Neural cell (in vitro differentiated cells): ENCODE results near the gene NCAPD3. TPM values are rescaled to one million over a fixed set of nuclear protein-coding genes. Genes with fewer than 3 reads are reported as not detected.

Experiments used
- H2AFZ ChIP-seq: fragments of 200-600, 300-800 bp; sonication (generic), shearing (Covaris generic); 2 replicates; pipeline ENCODE4 v1.6.0; 2014; ENCODE audit warnings: low read depth, mild to moderate bottlenecking, antibody characterized with exemption, low read length, moderate library complexity
- H3F3A ChIP-seq: fragments of 200-600 bp; shearing (Covaris generic); 2 replicates; pipeline ENCODE4 v1.6.1; 2016; ENCODE audit warnings: mild to moderate bottlenecking, moderate library complexity, mixed read lengths, antibody characterized with exemption, low read length; ENCODE audit not compliant: insufficient read depth, poor library complexity, severe bottlenecking
- H3K27ac ChIP-seq: fragments of 200-600, 300-800 bp; sonication (generic), shearing (Covaris generic); 2 replicates; pipeline ENCODE4 v1.5.1; 2014; ENCODE audit warnings: mild to moderate bottlenecking, low read length, moderate library complexity
- H3K27me3 ChIP-seq: fragments of 300-800, 200-600 bp; sonication (generic), shearing (Covaris generic); 2 replicates; pipeline ENCODE4 v1.6.0; 2014; ENCODE audit warnings: mild to moderate bottlenecking, low read depth, low read length, moderate library complexity; ENCODE audit not compliant: insufficient read depth
- H3K36me3 ChIP-seq: fragments of 300-800, 200-600 bp; sonication (generic), shearing (Covaris generic); 2 replicates; pipeline ENCODE4 v1.5.1; 2014; ENCODE audit warnings: mild to moderate bottlenecking, antibody characterized with exemption, low read length, moderate library complexity; ENCODE audit not compliant: insufficient read depth
- H3K4me2 ChIP-seq: fragments of 300-800, 200-600 bp; sonication (generic), shearing (Covaris generic); 2 replicates; pipeline ENCODE4 v1.6.0; 2014; ENCODE audit warnings: mild to moderate bottlenecking, low read length
- H3K4me3 ChIP-seq: fragments of 300-800, 200-600 bp; sonication (generic), shearing (Covaris generic); 2 replicates; pipeline ENCODE4 v1.5.1; 2014; ENCODE audit warnings: mild to moderate bottlenecking, low read length, moderate library complexity
- H3K79me2 ChIP-seq: fragments of 200-600 bp; shearing (Covaris generic); replicated peaks from 2 replicates; pipeline ENCODE4 v1.6.0; 2014; ENCODE audit warnings: mild to moderate bottlenecking, low read length, moderate library complexity; ENCODE audit not compliant: insufficient read depth
- H3K9ac ChIP-seq: fragments of 300-800, 200-600 bp; sonication (generic), shearing (Covaris generic); 2 replicates; pipeline ENCODE4 v1.6.1; 2016; ENCODE audit warnings: mild to moderate bottlenecking, low read length, mixed read lengths
- H3K9me2 ChIP-seq: fragments of 200-600 bp; shearing (Covaris generic); 2 replicates; pipeline ENCODE4 v1.6.1; 2016; ENCODE audit warnings: mild to moderate bottlenecking, low read length, mixed read lengths; ENCODE audit not compliant: insufficient read depth
- H3K9me3 ChIP-seq: fragments of 200-600, 300-800 bp; sonication (generic), shearing (Covaris generic); 2 replicates; pipeline ENCODE4 v1.6.1; 2016; ENCODE audit warnings: mild to moderate bottlenecking, mixed run types, low read length, moderate library complexity, mixed read lengths
- H4K20me1 ChIP-seq: fragments of 200-600 bp; shearing (Covaris generic); 2 replicates; pipeline ENCODE4 v1.6.1; 2016; ENCODE audit warnings: mild to moderate bottlenecking, mixed run types; ENCODE audit not compliant: insufficient read depth
- EP300 ChIP-seq: fragments of 450-650 bp; conservative IDR thresholded peaks from 2 replicates; pipeline ENCODE4 v1.6.1; 2014; ENCODE audit warnings: antibody characterized with exemption, mild to moderate bottlenecking, moderate library complexity; ENCODE audit not compliant: poor library complexity, severe bottlenecking
- EZH2 ChIP-seq: fragments of 200-600, 300-800 bp; shearing (Covaris generic), sonication (generic); IDR thresholded peaks from 2 replicates; pipeline ENCODE4 v1.6.1; 2014; ENCODE audit warnings: antibody characterized with exemption, low read length, borderline replicate concordance, mild to moderate bottlenecking; ENCODE audit not compliant: insufficient read depth, poor library complexity, severe bottlenecking
- MXI1 ChIP-seq: fragments of 450-650 bp; conservative IDR thresholded peaks from 2 replicates; pipeline ENCODE4 v1.6.1; 2014; ENCODE audit warnings: antibody characterized with exemption, mild to moderate bottlenecking; ENCODE audit not compliant: poor library complexity, severe bottlenecking
- POLR2AphosphoS5 ChIP-seq: IDR thresholded peaks from 2 replicates; pipeline ENCODE4 v1.6.1; 2012
- RAD21 ChIP-seq: fragments of 450-650 bp; conservative IDR thresholded peaks from 2 replicates; pipeline ENCODE4 v1.6.1; 2014; ENCODE audit warnings: antibody characterized with exemption, mild to moderate bottlenecking, moderate library complexity
- REST ChIP-seq: IDR thresholded peaks from 2 replicates; pipeline ENCODE4 v1.6.1; 2012; ENCODE audit warnings: borderline replicate concordance
- SMC3 ChIP-seq: fragments of 450-650 bp; conservative IDR thresholded peaks from 2 replicates; pipeline ENCODE4 v1.6.1; 2014; ENCODE audit warnings: antibody characterized with exemption, mild to moderate bottlenecking, moderate library complexity; ENCODE audit not compliant: poor library complexity
- TAF1 ChIP-seq: IDR thresholded peaks from 2 replicates; pipeline ENCODE4 v1.6.1; 2012; ENCODE audit warnings: low read depth
- polyA plus RNA-seq: library from polyadenylated mRNA; depleted of rRNA; stranded (reverse); fragments of >200 nt; gene quantifications from 2 replicates; pipeline ENCODE4 v1.2.3, GENCODE V29; 2014
- TF ChIP-seq, protein P1 (sequence below): fragments of 450-650 bp; IDR thresholded peaks from 2 replicates; pipeline ENCODE4 v1.5.1; 2014; ENCODE audit warnings: antibody characterized with exemption, mild to moderate bottlenecking, moderate library complexity; ENCODE audit not compliant: poor library complexity, severe bottlenecking

The NCAPD3 gene
- polyA plus RNA-seq, 1 donor from 2014 or later: 11.9 TPM

- H3K79me2 ChIP-seq: no peaks in the 10 kb centered on the region
- no peaks in the 10 kb centered on the region for H4K20me1 ChIP-seq
- H3K27me3 ChIP-seq: no peaks in the 10 kb centered on the region
- H3K9ac ChIP-seq: no peak overlapping the region
- no peak overlapping the region for H3K4me2 ChIP-seq
- H3K4me3 ChIP-seq: no peak overlapping the region
- TF ChIP-seq RAD21: no peak
- TF ChIP-seq POLR2AphosphoS5: no peak
- TF ChIP-seq MXI1: no peak
- no peak for TF ChIP-seq REST
- TF ChIP-seq SMC3: no peak
- no peak for TF ChIP-seq TAF1
- H3K9me2 ChIP-seq: no peaks in the 10 kb centered on the region
- H3K27ac ChIP-seq: no peak overlapping the region
- H3F3A ChIP-seq: no peaks in the 10 kb centered on the region
- no peaks in the 10 kb centered on the region for H3K9me3 ChIP-seq
- H3K36me3 ChIP-seq: no peaks in the 10 kb centered on the region
- no peak overlapping the region for H2AFZ ChIP-seq
These were observed 17.6 kb downstream of the NCAPD3 start for GRCh38 chr11:134206185-134206584.

- H3K4me2 ChIP-seq: no peak overlapping the region
These were observed 18.0 kb downstream of the NCAPD3 start for GRCh38 chr11:134205729-134206128.

More at GRCh38 chr11:134205729-134206128, 18.0 kb downstream of the NCAPD3 start:
- Histone ChIP-seq H3K27ac (no peak overlapping the region), H3K27me3 (no peaks in the 10 kb centered on the region), H3F3A (no peaks in the 10 kb centered on the region), H3K9me3 (no peaks in the 10 kb centered on the region), H3K79me2 (no peaks in the 10 kb centered on the region), H3K9ac (no peak overlapping the region), H3K4me3 (no peak overlapping the region), H3K36me3 (no peaks in the 10 kb centered on the region), H3K9me2 (no peaks in the 10 kb centered on the region), H2AFZ (no peak overlapping the region), H4K20me1 (no peaks in the 10 kb centered on the region)
- no peak for TF ChIP-seq MXI1
- no peak for TF ChIP-seq RAD21
- no peak for TF ChIP-seq EP300
- TF ChIP-seq, protein P1, sequence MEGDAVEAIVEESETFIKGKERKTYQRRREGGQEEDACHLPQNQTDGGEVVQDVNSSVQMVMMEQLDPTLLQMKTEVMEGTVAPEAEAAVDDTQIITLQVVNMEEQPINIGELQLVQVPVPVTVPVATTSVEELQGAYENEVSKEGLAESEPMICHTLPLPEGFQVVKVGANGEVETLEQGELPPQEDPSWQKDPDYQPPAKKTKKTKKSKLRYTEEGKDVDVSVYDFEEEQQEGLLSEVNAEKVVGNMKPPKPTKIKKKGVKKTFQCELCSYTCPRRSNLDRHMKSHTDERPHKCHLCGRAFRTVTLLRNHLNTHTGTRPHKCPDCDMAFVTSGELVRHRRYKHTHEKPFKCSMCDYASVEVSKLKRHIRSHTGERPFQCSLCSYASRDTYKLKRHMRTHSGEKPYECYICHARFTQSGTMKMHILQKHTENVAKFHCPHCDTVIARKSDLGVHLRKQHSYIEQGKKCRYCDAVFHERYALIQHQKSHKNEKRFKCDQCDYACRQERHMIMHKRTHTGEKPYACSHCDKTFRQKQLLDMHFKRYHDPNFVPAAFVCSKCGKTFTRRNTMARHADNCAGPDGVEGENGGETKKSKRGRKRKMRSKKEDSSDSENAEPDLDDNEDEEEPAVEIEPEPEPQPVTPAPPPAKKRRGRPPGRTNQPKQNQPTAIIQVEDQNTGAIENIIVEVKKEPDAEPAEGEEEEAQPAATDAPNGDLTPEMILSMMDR: no peak
- TF ChIP-seq TAF1: no peak
- TF ChIP-seq EZH2: no peak
- no peak for TF ChIP-seq POLR2AphosphoS5
- no peak for TF ChIP-seq SMC3
- no peak for TF ChIP-seq REST
